ENCODE results near the gene PITX2. TPM values are rescaled to one million over a fixed set of nuclear protein-coding genes. Genes with fewer than 3 reads are reported as not detected.

Gene PITX2
- total and polyA plus RNA-seq, 2 of the 13 experiments (the other 11 are each of a cell fraction or from before 2014, with no cell fraction given), result not detected

- TF ChIP-seq ZNF646 (CRISPR knock-in tag; IDR thresholded peaks at IDR 0.05), result no peak
- TF ChIP-seq LRRFIP1 (CRISPR knock-in tag; conservative IDR thresholded peaks at IDR 0.05), result no peak
- no peak for TF ChIP-seq JUNB (CRISPR knock-in tag; IDR thresholded peaks at IDR 0.05; ENCODE audit: borderline replicate concordance)
Measured at GRCh38 chr4:110633358-110634341, 10.8 kb upstream of the PITX2 start (continued).
